ENCODE results near the gene ATP10A. TPM values are rescaled to one million over a fixed set of nuclear protein-coding genes. Genes with fewer than 3 reads are reported as not detected.

Gene ATP10A
- total and polyA plus RNA-seq, 7 donors = 0.08 to 0.60 (median 0.36) TPM

GRCh38 chr15:25880411-25880810, 17.3 kb upstream of the ATP10A start:
- H3K9me3 ChIP-seq = no peaks in the 10 kb centered on the region
- H3K4me1 ChIP-seq = no peaks in the 10 kb centered on the region
- H3K36me3 ChIP-seq (ENCODE audit: insufficient read depth in 1 of 2, low read depth in 1 of 2) = no peaks in the 10 kb centered on the region
- no peak for TF ChIP-seq CTCF (IDR thresholded peaks at IDR 0.05)
- H3K27me3 ChIP-seq (ENCODE audit: insufficient read depth in 3 of 3, low read length in 2 of 3) = no peaks in the 10 kb centered on the region
- 80 to 86% (median 84%) methylated on average over 1 of the region's 1 CpG for WGBS, 3 donors
- intact Hi-C loops (cut with DNase I) = no loop called here
- DNase-seq (no peak), ATAC-seq (no peak)
- no peak overlapping the region for H3K4me3 ChIP-seq
- no peak overlapping the region for H3K27ac ChIP-seq

- DNase-seq = no peak
- intact Hi-C loops (cut with DNase I) = loop anchor here in 1 of 2 donors (5.0 kb wide), 1 partner anchor 52 kb away; no protein-coding TSS in a partner anchor
- WGBS, 3 donors = 86 to 90% (median 89%) methylated on average over 4 of the region's 4 CpGs
These were observed 16.3 kb upstream of the ATP10A start for GRCh38 chr15:25879438-25879837.

GRCh38 chr15:25877681-25878080, 14.6 kb upstream of the ATP10A start:
- no peaks in the 10 kb centered on the region for H3K36me3 ChIP-seq (ENCODE audit: insufficient read depth in 1 of 2, low read depth in 1 of 2)
- no peaks in the 10 kb centered on the region for H3K4me1 ChIP-seq
- no peak for TF ChIP-seq CTCF (IDR thresholded peaks at IDR 0.05)
- intact Hi-C loops (cut with DNase I) = loop anchor here in 1 of 2 donors (5.0 kb wide), 1 partner anchor 50 kb away; no protein-coding TSS in a partner anchor
- H3K27me3 ChIP-seq (ENCODE audit: insufficient read depth in 3 of 3, low read length in 2 of 3) = no peaks in the 10 kb centered on the region
- H3K27ac ChIP-seq = no peak overlapping the region
- no peak for ATAC-seq
- no peaks in the 10 kb centered on the region for H3K9me3 ChIP-seq
- no peak overlapping the region for H3K4me3 ChIP-seq
- WGBS, 3 donors = 89 to 92% (median 91%) methylated on average over 6 to 7 of the region's 7 CpGs
- no peak for DNase-seq

More at GRCh38 chr15:25879438-25879837, 16.3 kb upstream of the ATP10A start:
- Histone ChIP-seq H3K4me3 (no peak overlapping the region), H3K4me1 (no peaks in the 10 kb centered on the region), H3K9me3 (no peaks in the 10 kb centered on the region), H3K27ac (no peak overlapping the region), H3K36me3 (ENCODE audit: insufficient read depth in 1 of 2, low read depth in 1 of 2) (no peaks in the 10 kb centered on the region), H3K27me3 (ENCODE audit: insufficient read depth in 3 of 3, low read length in 2 of 3) (no peaks in the 10 kb centered on the region)
- TF ChIP-seq CTCF (IDR thresholded peaks at IDR 0.05) = no peak
- no peak for ATAC-seq

GRCh38 chr15:25876231-25877140, 13.4 kb upstream of the ATP10A start:
- TF ChIP-seq CTCF (IDR thresholded peaks at IDR 0.05) = no peak
- intact Hi-C loops (cut with DNase I) = loop anchor here in 1 of 2 donors (5.0 kb wide), 1 partner anchor 49 kb away; no protein-coding TSS in a partner anchor
- no peak for ATAC-seq
- WGBS, 3 donors = 75 to 81% (median 78%) methylated on average over 18 of the region's 18 CpGs
- Histone ChIP-seq H3K4me1 (no peaks in the 10 kb centered on the region), H3K27ac (no peak overlapping the region), H3K36me3 (ENCODE audit: insufficient read depth in 1 of 2, low read depth in 1 of 2) (no peaks in the 10 kb centered on the region), H3K4me3 (no peak overlapping the region), H3K27me3 (ENCODE audit: insufficient read depth in 3 of 3, low read length in 2 of 3) (no peaks in the 10 kb centered on the region), H3K9me3 (no peaks in the 10 kb centered on the region)
- no peak for DNase-seq
